Sigmoid colon (tissue), 4 donors: Measurements from ENCODE around the gene C1orf122.

Source experiments
- CTCF ChIP-seq, 4 experiments: fragments of 450-650 bp in 3 of 4; fragments of 200-600 bp in 1 of 4; IDR thresholded peaks; one replicate each; pipeline ENCODE4 v1.5.1; 2016 to 2019; ENCODE audit warnings: antibody characterized with exemption in 4 of 4, mild to moderate bottlenecking in 3 of 4, moderate library complexity in 2 of 4
- EP300 ChIP-seq, 4 donors: sonication (generic); formaldehyde crosslinking; IDR thresholded peaks; one replicate each; pipeline ENCODE4 v1.6.1; 2017; ENCODE audit warnings: antibody characterized with exemption in 4 of 4
- POLR2A ChIP-seq, 2 donors: fragments of 450-650 bp; IDR thresholded peaks; one replicate each; pipeline ENCODE4 v1.6.1; 2016; ENCODE audit warnings: antibody characterized with exemption in 2 of 2, mild to moderate bottlenecking in 2 of 2, moderate library complexity in 2 of 2
- POLR2AphosphoS5 ChIP-seq, 4 donors: sonication (generic); formaldehyde crosslinking; IDR thresholded peaks; one replicate each; pipeline ENCODE4 v1.6.1; 2017; ENCODE audit warnings: antibody characterized with exemption in 4 of 4

GRCh38 chr1:37821481-37821880, 13.9 kb downstream of the C1orf122 start:
- no peak for TF ChIP-seq CTCF (IDR thresholded peaks at IDR 0.05)
- TF ChIP-seq POLR2A (IDR thresholded peaks at IDR 0.05): no peak
- TF ChIP-seq POLR2AphosphoS5 (IDR thresholded peaks at IDR 0.05): no peak
- TF ChIP-seq EP300 (IDR thresholded peaks at IDR 0.05): no peak
